ENCODE results near the gene BTBD2. TPM values are rescaled to one million over a fixed set of nuclear protein-coding genes. Genes with fewer than 3 reads are reported as not detected.
A peak's percentile ranks its signal among the peaks of the same experiment; 100 is the strongest.

BTBD2 gene
- total RNA-seq, 1 experiment from 2014 or later: 110 TPM

DNA sequence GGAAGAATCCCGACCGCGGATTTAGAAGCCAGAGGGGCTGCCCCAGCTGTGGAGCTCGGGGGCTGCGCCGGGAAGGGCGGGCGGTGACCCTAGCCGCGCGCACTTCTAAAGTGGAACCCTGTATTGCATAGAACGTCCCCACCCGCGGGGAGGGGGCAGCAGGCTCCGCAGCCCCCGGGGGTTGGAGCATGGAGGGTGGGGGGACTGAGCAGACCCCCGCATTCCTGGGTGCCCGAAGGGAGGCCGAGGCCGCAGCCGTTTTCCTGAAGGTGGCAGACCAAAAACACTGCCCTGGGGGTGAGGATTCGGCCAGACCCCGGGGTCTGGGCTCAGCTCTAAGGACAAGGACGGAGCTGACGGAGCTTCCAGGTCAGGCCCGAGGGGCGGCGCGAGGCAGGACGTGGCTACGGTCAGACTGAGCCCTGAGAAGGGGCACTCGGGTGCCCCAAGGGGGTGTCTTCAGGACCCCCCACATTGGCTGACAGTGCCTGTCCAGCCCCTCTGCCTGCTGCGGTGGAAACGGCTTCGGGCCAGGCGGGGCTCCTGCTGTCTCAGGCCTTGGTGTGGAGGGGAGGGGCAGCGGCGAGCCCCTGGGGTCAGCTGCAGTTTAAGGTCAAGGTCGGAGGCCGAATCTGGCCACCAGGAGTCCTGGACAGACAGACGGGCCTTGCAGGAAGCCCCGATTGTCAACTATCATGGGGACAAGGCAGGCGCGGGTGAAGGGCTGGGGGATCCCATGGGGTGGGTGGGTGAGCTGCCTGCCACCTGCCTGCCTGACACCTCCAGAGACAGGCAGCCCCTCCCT, 23.0 kb upstream of the BTBD2 start:
- Histone ChIP-seq H3K56ac (ENCODE audit: insufficient read length, low read depth, low read length) (no peak overlapping the region), H2AK5ac (ENCODE audit: insufficient read length, low read length) (no peak overlapping the region), H4K5ac (ENCODE audit: insufficient read length, low read depth, low read length) (no peak overlapping the region), H2BK12ac (ENCODE audit: insufficient read length, low read depth, low read length) (no peak overlapping the region), H3K23me2 (ENCODE audit: insufficient read length, low read depth, low read length, poor library complexity, severe bottlenecking) (no peaks in the 10 kb centered on the region), H3K14ac (ENCODE audit: insufficient read depth, low read length) (no peak overlapping the region), H3K4ac (ENCODE audit: low read depth, low read length) (no peak overlapping the region), H3K79me2 (ENCODE audit: insufficient read depth, low read length) (no peaks in the 10 kb centered on the region), H3K23ac (ENCODE audit: insufficient read length, low read depth, low read length) (no peak overlapping the region), H2BK20ac (ENCODE audit: low read depth, low read length, poor library complexity, severe bottlenecking) (no peak overlapping the region), H3K18ac (ENCODE audit: insufficient read length, low read depth, low read length) (no peak overlapping the region), H3K4me1 (ENCODE audit: insufficient read depth, low read length) (no peaks in the 10 kb centered on the region; the same call in 1 of the 2 replicates), H2BK15ac (ENCODE audit: low read depth, low read length) (no peak overlapping the region), H2BK120ac (ENCODE audit: low read depth, low read length, poor library complexity, severe bottlenecking) (no peak overlapping the region), H3T11ph (ENCODE audit: low read length) (no peak overlapping the region), H2BK5ac (ENCODE audit: insufficient read length, low read length) (no peak overlapping the region), H3K27ac (ENCODE audit: insufficient read length, low read depth, low read length) (no peak overlapping the region), H4K8ac (replicated peaks; ENCODE audit: insufficient read length, low read depth, low read length) (no peak overlapping the region), H3K27me3 (ENCODE audit: insufficient read depth, low read length) (no peaks in the 10 kb centered on the region), H4K20me1 (ENCODE audit: control insufficient read depth, insufficient read depth, insufficient read length) (peaks cover 2% of the 10 kb centered on the region), H2AFZ (ENCODE audit: low read length) (no peak overlapping the region), H4K91ac (ENCODE audit: insufficient read length, low read depth, low read length) (no peak overlapping the region), H3K79me1 (ENCODE audit: insufficient read depth, low read depth, low read length, poor library complexity, severe bottlenecking) (peaks cover 4% of the 10 kb centered on the region), H3K9me3 (ENCODE audit: control insufficient read depth, low read depth, low read length) (no peaks in the 10 kb centered on the region), H3K9ac (ENCODE audit: extremely low read depth, insufficient read length, low read length) (no peak overlapping the region), H3K4me2 (ENCODE audit: insufficient read depth, insufficient read length, low read length) (no peak overlapping the region)
- peak; percentile 24 for DNase-seq
- no peak overlapping the region for H3K4me3 Mint-ChIP-seq
- H3K4me1 Mint-ChIP-seq: peaks cover 10 to 28% of the 10 kb centered on the region in 2 experiments
- no CpG with 5 or more reads among the region's 44 CpGs for WGBS (ENCODE audit: extremely low coverage, insufficient read length, low lambda C conversion rate)
- H3K36me3 Mint-ChIP-seq (ENCODE audit: insufficient read depth in 1 of 3, low read depth in 3 of 3): peaks cover 5 to 25% (median 22%) of the 10 kb centered on the region in 3 experiments
- TF ChIP-seq, protein P1, sequence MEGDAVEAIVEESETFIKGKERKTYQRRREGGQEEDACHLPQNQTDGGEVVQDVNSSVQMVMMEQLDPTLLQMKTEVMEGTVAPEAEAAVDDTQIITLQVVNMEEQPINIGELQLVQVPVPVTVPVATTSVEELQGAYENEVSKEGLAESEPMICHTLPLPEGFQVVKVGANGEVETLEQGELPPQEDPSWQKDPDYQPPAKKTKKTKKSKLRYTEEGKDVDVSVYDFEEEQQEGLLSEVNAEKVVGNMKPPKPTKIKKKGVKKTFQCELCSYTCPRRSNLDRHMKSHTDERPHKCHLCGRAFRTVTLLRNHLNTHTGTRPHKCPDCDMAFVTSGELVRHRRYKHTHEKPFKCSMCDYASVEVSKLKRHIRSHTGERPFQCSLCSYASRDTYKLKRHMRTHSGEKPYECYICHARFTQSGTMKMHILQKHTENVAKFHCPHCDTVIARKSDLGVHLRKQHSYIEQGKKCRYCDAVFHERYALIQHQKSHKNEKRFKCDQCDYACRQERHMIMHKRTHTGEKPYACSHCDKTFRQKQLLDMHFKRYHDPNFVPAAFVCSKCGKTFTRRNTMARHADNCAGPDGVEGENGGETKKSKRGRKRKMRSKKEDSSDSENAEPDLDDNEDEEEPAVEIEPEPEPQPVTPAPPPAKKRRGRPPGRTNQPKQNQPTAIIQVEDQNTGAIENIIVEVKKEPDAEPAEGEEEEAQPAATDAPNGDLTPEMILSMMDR (conservative IDR thresholded peaks at IDR 0.05): no peak
- H3K27me3 Mint-ChIP-seq (ENCODE audit: low read depth): no peaks in the 10 kb centered on the region; the same call in 1 of the 2 replicates
- no peak overlapping the region for H3K27ac Mint-ChIP-seq
- H3K9me3 Mint-ChIP-seq: peaks cover 6 to 10% of the 10 kb centered on the region in 2 experiments; a peak in 4 of 5 replicates
